Memory B cell (primary cell): ENCODE data around the gene PADI4.

Experiments
- ATAC-seq: fragments of 150-1000 bp; cut with Tn5 transposase; 2 replicates; pipeline ENCODE4 v1.10.0; 2021; ENCODE audit warnings: low read depth, mild to moderate bottlenecking, moderate library complexity
- DNase-seq, 2 donors: peaks; one replicate each; pipeline ENCODE4 v3.0.0; 2022; ENCODE audit warnings: low spot score in 2 of 2
- H3K27ac Mint-ChIP-seq: one replicate; pipeline ENCODE4 v1.8.0; 2022; ENCODE audit warnings: mild to moderate bottlenecking, moderate library complexity, mixed read lengths
- H3K27me3 Mint-ChIP-seq: one replicate; pipeline ENCODE4 v1.8.0; 2022; ENCODE audit warnings: mixed read lengths
- H3K36me3 Mint-ChIP-seq: one replicate; pipeline ENCODE4 v1.8.0; 2022; ENCODE audit warnings: mild to moderate bottlenecking, mixed read lengths
- H3K4me1 Mint-ChIP-seq: one replicate; pipeline ENCODE4 v1.8.0; 2022; ENCODE audit warnings: mixed read lengths
- H3K4me3 Mint-ChIP-seq: one replicate; pipeline ENCODE4 v1.8.0; 2022; ENCODE audit warnings: mild to moderate bottlenecking, moderate library complexity, mixed read lengths
- H3K9me3 Mint-ChIP-seq: one replicate; pipeline ENCODE4 v1.8.0; 2022; ENCODE audit warnings: mixed read lengths

PADI4 gene

GRCh38 chr1:17307946-17308345, at the start of gene PADI4:
Gene PADI4 (plus strand): TSS chr1:17308197. CDS start chr1:17308223, 26 bp downstream.
- no peak for ATAC-seq
- Mint-ChIP-seq H3K36me3 (peaks cover under 1% of the 10 kb centered on the region), H3K4me3 (no peak within 1 kb of the TSS), H3K9me3 (peaks cover under 1% of the 10 kb centered on the region), H3K4me1 (no peaks in the 10 kb centered on the region), H3K27ac (no peak within 1 kb of the TSS), H3K27me3 (peaks cover 28% of the 10 kb centered on the region)
- no peak for DNase-seq

- peaks cover 5% of the 10 kb centered on the region for H3K9me3 Mint-ChIP-seq
- H3K27me3 Mint-ChIP-seq, result peaks cover 11% of the 10 kb centered on the region
- DNase-seq, result no peak
Observed at GRCh38 chr1:17258758-17259130, 49.3 kb upstream of the PADI4 start.

GRCh38 chr1:17259233-17259873, 48.6 kb upstream of the PADI4 start:
- Mint-ChIP-seq H3K4me3 (no peak overlapping the region), H3K27ac (no peak overlapping the region), H3K4me1 (no peaks in the 10 kb centered on the region), H3K36me3 (no peaks in the 10 kb centered on the region), H3K9me3 (peaks cover 5% of the 10 kb centered on the region), H3K27me3 (peaks cover 11% of the 10 kb centered on the region)
- no peak for ATAC-seq
- DNase-seq, result no peak

More at GRCh38 chr1:17258758-17259130, 49.3 kb upstream of the PADI4 start:
- Mint-ChIP-seq H3K4me3 (no peak overlapping the region), H3K4me1 (no peaks in the 10 kb centered on the region), H3K27ac (no peak overlapping the region), H3K36me3 (no peaks in the 10 kb centered on the region)
- ATAC-seq, result no peak

GRCh38 chr1:17260264-17260663, 47.7 kb upstream of the PADI4 start:
- Mint-ChIP-seq H3K36me3 (no peaks in the 10 kb centered on the region), H3K9me3 (peaks cover 5% of the 10 kb centered on the region), H3K27me3 (peaks cover 11% of the 10 kb centered on the region), H3K4me1 (no peaks in the 10 kb centered on the region), H3K4me3 (no peak overlapping the region), H3K27ac (no peak overlapping the region)
- DNase-seq (no peak), ATAC-seq (no peak)

- no peak overlapping the region for H3K27ac Mint-ChIP-seq
- no peak overlapping the region for H3K4me3 Mint-ChIP-seq
- H3K36me3 Mint-ChIP-seq, result no peaks in the 10 kb centered on the region
- no peaks in the 10 kb centered on the region for H3K4me1 Mint-ChIP-seq
- DNase-seq (no peak), ATAC-seq (no peak)
- peaks cover 5% of the 10 kb centered on the region for H3K9me3 Mint-ChIP-seq
- peaks cover 7% of the 10 kb centered on the region for H3K27me3 Mint-ChIP-seq
Observed at GRCh38 chr1:17260738-17261137, 47.3 kb upstream of the PADI4 start.

- no peak overlapping the region for H3K27ac Mint-ChIP-seq
- DNase-seq, result no peak
- peaks cover 5% of the 10 kb centered on the region for H3K9me3 Mint-ChIP-seq
- ATAC-seq, result no peak
- no peaks in the 10 kb centered on the region for H3K36me3 Mint-ChIP-seq
- no peaks in the 10 kb centered on the region for H3K4me1 Mint-ChIP-seq
- H3K27me3 Mint-ChIP-seq, result peaks cover 2% of the 10 kb centered on the region
- H3K4me3 Mint-ChIP-seq, result no peak overlapping the region
Observed at GRCh38 chr1:17263936-17264335, 44.1 kb upstream of the PADI4 start.

GRCh38 chr1:17264470-17264869, 43.5 kb upstream of the PADI4 start:
- H3K9me3 Mint-ChIP-seq, result peaks cover 5% of the 10 kb centered on the region
- H3K4me3 Mint-ChIP-seq, result no peak overlapping the region
- H3K4me1 Mint-ChIP-seq, result no peaks in the 10 kb centered on the region
- ATAC-seq (no peak), DNase-seq (no peak)
- peaks cover 2% of the 10 kb centered on the region for H3K27me3 Mint-ChIP-seq
- H3K27ac Mint-ChIP-seq, result no peak overlapping the region
- no peaks in the 10 kb centered on the region for H3K36me3 Mint-ChIP-seq

- Mint-ChIP-seq H3K9me3 (peaks cover 5% of the 10 kb centered on the region), H3K4me1 (no peaks in the 10 kb centered on the region), H3K27ac (no peak overlapping the region), H3K36me3 (no peaks in the 10 kb centered on the region), H3K4me3 (no peak overlapping the region), H3K27me3 (peaks cover 2% of the 10 kb centered on the region)
- ATAC-seq, result no peak
- DNase-seq, result no peak
Observed at GRCh38 chr1:17265162-17265561, 42.8 kb upstream of the PADI4 start.

GRCh38 chr1:17265950-17266349, 42.0 kb upstream of the PADI4 start:
- DNase-seq (no peak), ATAC-seq (no peak)
- no peak overlapping the region for H3K4me3 Mint-ChIP-seq
- peaks cover 5% of the 10 kb centered on the region for H3K9me3 Mint-ChIP-seq
- H3K4me1 Mint-ChIP-seq, result no peaks in the 10 kb centered on the region
- no peak overlapping the region for H3K27ac Mint-ChIP-seq
- H3K36me3 Mint-ChIP-seq, result no peaks in the 10 kb centered on the region
- no peaks in the 10 kb centered on the region for H3K27me3 Mint-ChIP-seq

GRCh38 chr1:17270891-17271765, 36.9 kb upstream of the PADI4 start:
- ATAC-seq (no peak), DNase-seq (no peak)
- Mint-ChIP-seq H3K36me3 (no peaks in the 10 kb centered on the region), H3K4me1 (peaks cover 3% of the 10 kb centered on the region), H3K4me3 (no peak overlapping the region), H3K9me3 (no peaks in the 10 kb centered on the region), H3K27ac (no peak overlapping the region), H3K27me3 (peaks cover 2% of the 10 kb centered on the region)

- H3K4me1 Mint-ChIP-seq, result peaks cover 3% of the 10 kb centered on the region
- no peak overlapping the region for H3K4me3 Mint-ChIP-seq
- peaks cover 2% of the 10 kb centered on the region for H3K27me3 Mint-ChIP-seq
- H3K27ac Mint-ChIP-seq, result no peak overlapping the region
- no peaks in the 10 kb centered on the region for H3K36me3 Mint-ChIP-seq
- no peaks in the 10 kb centered on the region for H3K9me3 Mint-ChIP-seq
- DNase-seq (no peak), ATAC-seq (no peak)
Observed at GRCh38 chr1:17272066-17272465, 35.9 kb upstream of the PADI4 start.

- no peaks in the 10 kb centered on the region for H3K9me3 Mint-ChIP-seq
- H3K27ac Mint-ChIP-seq, result no peak overlapping the region
- no peak for DNase-seq
- H3K4me1 Mint-ChIP-seq, result peaks cover 3% of the 10 kb centered on the region
- H3K36me3 Mint-ChIP-seq, result no peaks in the 10 kb centered on the region
- peaks cover 2% of the 10 kb centered on the region for H3K27me3 Mint-ChIP-seq
- no peak overlapping the region for H3K4me3 Mint-ChIP-seq
- ATAC-seq, result no peak
Observed at GRCh38 chr1:17272646-17273045, 35.4 kb upstream of the PADI4 start.

GRCh38 chr1:17273096-17273495, 34.9 kb upstream of the PADI4 start:
- Mint-ChIP-seq H3K27me3 (peaks cover 2% of the 10 kb centered on the region), H3K36me3 (no peaks in the 10 kb centered on the region), H3K4me3 (no peak overlapping the region), H3K27ac (no peak overlapping the region), H3K4me1 (peaks cover 3% of the 10 kb centered on the region), H3K9me3 (no peaks in the 10 kb centered on the region)
- no peak for DNase-seq
- ATAC-seq, result no peak

- ATAC-seq, result no peak
- H3K27ac Mint-ChIP-seq, result no peak overlapping the region
- no peaks in the 10 kb centered on the region for H3K9me3 Mint-ChIP-seq
- peaks cover 3% of the 10 kb centered on the region for H3K4me1 Mint-ChIP-seq
- H3K36me3 Mint-ChIP-seq, result no peaks in the 10 kb centered on the region
- peak in 1 of 2 donors; percentile 27 for DNase-seq
- H3K27me3 Mint-ChIP-seq, result peaks cover 2% of the 10 kb centered on the region
- no peak overlapping the region for H3K4me3 Mint-ChIP-seq
Observed at GRCh38 chr1:17274186-17275170, 33.5 kb upstream of the PADI4 start.
